Epidermal melanocyte (primary cell): ENCODE measurements around the gene ELMOD3.
"Not testable (repeated sequence)": the region's sequence is repeated elsewhere in the genome, so short reads cannot be mapped to it uniquely, and the experiment has no call there.

Experiments
- DNase-seq: peaks from one replicate; pipeline ENCODE4 v3.0.0; 2011; ENCODE audit warnings: low spot score; ENCODE audit not compliant: insufficient read length

Gene ELMOD3

GRCh38 chr2:85329181-85329651 is 25.4 kb upstream of the ELMOD3 start:
- no peak for DNase-seq

- DNase-seq, result not testable (repeated sequence)
Observed at GRCh38 chr2:85329701-85330100, 24.9 kb upstream of the ELMOD3 start.

- DNase-seq, result no peak
Observed at GRCh38 chr2:85330839-85331636, 23.5 kb upstream of the ELMOD3 start.

GRCh38 chr2:85333877-85334276 is 20.7 kb upstream of the ELMOD3 start:
- not testable (repeated sequence) for DNase-seq

- DNase-seq, result no peak
Observed at GRCh38 chr2:85334928-85335327, 19.6 kb upstream of the ELMOD3 start.

GRCh38 chr2:85340034-85340892 is 14.3 kb upstream of the ELMOD3 start:
- no peak for DNase-seq

- DNase-seq, result no peak
Observed at GRCh38 chr2:85341269-85342029, 13.1 kb upstream of the ELMOD3 start.

- no peak for DNase-seq
Observed at GRCh38 chr2:85342156-85342555, 12.4 kb upstream of the ELMOD3 start.

GRCh38 chr2:85343207-85343895 is 11.2 kb upstream of the ELMOD3 start:
- DNase-seq, result not testable (repeated sequence)

- DNase-seq, result no peak
Observed at GRCh38 chr2:85344356-85344954, 10.1 kb upstream of the ELMOD3 start.

- DNase-seq, result no peak
Observed at GRCh38 chr2:85347599-85347998, 7.0 kb upstream of the ELMOD3 start.

- no peak for DNase-seq
Observed at GRCh38 chr2:85353876-85354285, 688 bp upstream of the ELMOD3 start.

- DNase-seq, result no peak
Observed at GRCh38 chr2:85355073-85355410, 473 bp downstream of the ELMOD3 start.

- DNase-seq, result no peak
Observed at GRCh38 chr2:85355521-85355920, 952 bp downstream of the ELMOD3 start.

GRCh38 chr2:85356186-85356585 is 1.6 kb downstream of the ELMOD3 start:
- DNase-seq, result no peak

GRCh38 chr2:85357736-85358135 is 3.2 kb downstream of the ELMOD3 start:
- no peak for DNase-seq

GRCh38 chr2:85362653-85363387 is 8.3 kb downstream of the ELMOD3 start:
- DNase-seq, result peak; percentile 69

GRCh38 chr2:85367180-85367579 is 12.6 kb downstream of the ELMOD3 start:
- no peak for DNase-seq

GRCh38 chr2:85368921-85369320 is 14.4 kb downstream of the ELMOD3 start:
- DNase-seq, result no peak

GRCh38 chr2:85369500-85369899 is 14.9 kb downstream of the ELMOD3 start:
- no peak for DNase-seq
